GM18508 (cell line): ENCODE results near the gene CARM1.
"Not testable (repeated sequence)": the region's sequence is repeated elsewhere in the genome, so short reads cannot be mapped to it uniquely, and the experiment has no call there.

ENCODE experiments used
- ATAC-seq: cut with Tn5 transposase; IDR thresholded peaks from one replicate; pipeline ENCODE4 v1.9.1; 2021; ENCODE audit warnings: moderate number of reproducible peaks; ENCODE audit not compliant: insufficient read depth, unreplicated experiment

The CARM1 gene

GRCh38 chr19:10846500-10847202, 24.7 kb upstream of the CARM1 start:
- ATAC-seq = no peak

GRCh38 chr19:10848230-10848856, 23.0 kb upstream of the CARM1 start, which contains the start of gene C19orf38:
TSS of gene C19orf38 (plus strand) at chr19:10848415. CDS start at chr19:10848509, 94 bp downstream.
- no peak for ATAC-seq

GRCh38 chr19:10850631-10851030, 20.7 kb upstream of the CARM1 start:
- no peak for ATAC-seq

GRCh38 chr19:10852098-10852800, 19.1 kb upstream of the CARM1 start:
- no peak for ATAC-seq

- no peak for ATAC-seq
Observed at GRCh38 chr19:10852941-10853340, 18.4 kb upstream of the CARM1 start.

GRCh38 chr19:10854350-10855089, 16.8 kb upstream of the CARM1 start:
- no peak for ATAC-seq

GRCh38 chr19:10855879-10856522, 15.4 kb upstream of the CARM1 start:
- no peak for ATAC-seq

GRCh38 chr19:10856899-10857298, 14.5 kb upstream of the CARM1 start:
- not testable (repeated sequence) for ATAC-seq

- no peak for ATAC-seq
Observed at GRCh38 chr19:10858204-10858828, 13.0 kb upstream of the CARM1 start.

GRCh38 chr19:10861103-10861651, 10.2 kb upstream of the CARM1 start:
- ATAC-seq = no peak

- ATAC-seq = no peak
Observed at GRCh38 chr19:10862561-10863106, 8.7 kb upstream of the CARM1 start.

GRCh38 chr19:10863107-10863717, 8.1 kb upstream of the CARM1 start:
- ATAC-seq = no peak

- no peak for ATAC-seq
Observed at GRCh38 chr19:10864538-10864899, 6.8 kb upstream of the CARM1 start.

- no peak for ATAC-seq
Observed at GRCh38 chr19:10866495-10866894, 4.9 kb upstream of the CARM1 start.

- ATAC-seq = no peak
Observed at GRCh38 chr19:10868872-10869547, 2.3 kb upstream of the CARM1 start.

GRCh38 chr19:10869872-10870311, 1.5 kb upstream of the CARM1 start:
- not testable (repeated sequence) for ATAC-seq

GRCh38 chr19:10870501-10870954, 825 bp upstream of the CARM1 start:
- peak; percentile 2 for ATAC-seq
